Measurements from ENCODE around the gene CLINT1. TPM values are rescaled to one million over a fixed set of nuclear protein-coding genes. Genes with fewer than 3 reads are reported as not detected.

CLINT1 gene
- total RNA-seq, 1 donor from 2014 or later: 72.9 TPM

DNA sequence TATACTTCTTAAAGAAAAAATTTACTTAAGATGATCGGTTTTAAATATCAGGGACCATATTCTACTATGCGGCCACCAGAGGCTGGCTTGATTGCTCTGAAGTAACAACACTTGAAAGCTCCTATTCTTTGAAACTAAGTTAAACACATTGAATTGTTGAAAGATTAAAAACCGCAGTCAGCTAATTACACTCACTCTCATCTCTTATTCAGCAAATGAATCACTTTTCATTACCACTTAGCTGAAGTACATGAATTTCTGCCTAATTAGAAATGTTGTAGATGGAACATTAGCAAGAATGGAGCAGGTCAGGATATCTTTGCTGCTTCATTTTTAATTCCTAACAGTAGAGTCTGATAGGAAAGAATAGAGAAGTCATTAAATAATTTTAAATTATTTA, 73.1 kb downstream of the CLINT1 start:
- H3K27me3 Mint-ChIP-seq (ENCODE audit: unreplicated experiment): no peaks in the 10 kb centered on the region
- DNase-seq (ENCODE audit: low spot score): no peak
- H3K36me3 Mint-ChIP-seq (ENCODE audit: low read depth, unreplicated experiment): no peaks in the 10 kb centered on the region
- TF ChIP-seq CTCF (IDR thresholded peaks at IDR 0.05; ENCODE audit: unreplicated experiment): no peak
- H3K4me3 Mint-ChIP-seq (ENCODE audit: unreplicated experiment): no peak overlapping the region
- no peaks in the 10 kb centered on the region for H3K9me3 Mint-ChIP-seq (ENCODE audit: unreplicated experiment)
- no peak overlapping the region for H3K27ac Mint-ChIP-seq (ENCODE audit: unreplicated experiment)
- H3K4me1 Mint-ChIP-seq (ENCODE audit: unreplicated experiment): no peaks in the 10 kb centered on the region

GRCh38 chr5:157779221-157779620, 79.7 kb downstream of the CLINT1 start:
- H3K9me3 Mint-ChIP-seq (ENCODE audit: unreplicated experiment): no peaks in the 10 kb centered on the region
- H3K27me3 Mint-ChIP-seq (ENCODE audit: unreplicated experiment): peaks cover 2% of the 10 kb centered on the region
- no peak for DNase-seq (ENCODE audit: low spot score)
- H3K4me3 Mint-ChIP-seq (ENCODE audit: unreplicated experiment): no peak overlapping the region
- no peaks in the 10 kb centered on the region for H3K36me3 Mint-ChIP-seq (ENCODE audit: low read depth, unreplicated experiment)
- no peak overlapping the region for H3K27ac Mint-ChIP-seq (ENCODE audit: unreplicated experiment)
- TF ChIP-seq CTCF (IDR thresholded peaks at IDR 0.05; ENCODE audit: unreplicated experiment): no peak
- no peaks in the 10 kb centered on the region for H3K4me1 Mint-ChIP-seq (ENCODE audit: unreplicated experiment)

DNA sequence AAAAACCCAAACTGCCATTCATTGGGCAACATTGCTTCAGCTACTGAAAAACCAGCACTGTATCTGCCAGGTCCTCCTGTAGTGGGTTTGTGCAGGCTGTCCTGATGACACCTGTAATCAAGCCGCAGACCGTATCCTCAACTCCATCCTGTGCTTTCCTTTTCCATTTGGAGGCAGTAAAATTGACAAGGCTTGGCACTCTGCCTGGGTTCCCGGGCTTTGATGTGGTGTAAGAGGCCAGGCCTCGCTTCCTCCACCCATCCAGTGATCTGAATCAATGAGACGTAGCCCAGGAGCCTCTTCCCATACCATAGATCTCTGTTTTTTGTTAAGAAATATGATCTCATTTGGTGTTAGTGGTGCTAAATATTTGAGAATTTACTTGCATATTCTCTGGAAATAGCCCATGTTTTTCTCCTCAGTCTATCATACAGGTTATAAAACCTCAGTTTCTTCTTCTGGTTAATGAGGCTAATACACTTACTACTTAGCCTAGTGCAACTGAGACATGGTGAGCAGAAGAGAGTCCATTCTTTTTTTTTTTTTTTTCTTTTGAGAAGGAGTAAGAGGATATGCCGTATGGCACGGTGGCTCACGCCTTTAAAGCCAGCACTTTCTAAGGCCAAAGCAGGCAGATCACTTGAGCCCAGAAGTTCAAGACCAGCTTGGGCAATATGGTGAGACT, 80.7 kb downstream of the CLINT1 start:
- Mint-ChIP-seq H3K36me3 (ENCODE audit: low read depth, unreplicated experiment) (no peaks in the 10 kb centered on the region), H3K27ac (ENCODE audit: unreplicated experiment) (no peak overlapping the region), H3K4me1 (ENCODE audit: unreplicated experiment) (no peaks in the 10 kb centered on the region), H3K27me3 (ENCODE audit: unreplicated experiment) (peaks cover 2% of the 10 kb centered on the region), H3K9me3 (ENCODE audit: unreplicated experiment) (no peaks in the 10 kb centered on the region), H3K4me3 (ENCODE audit: unreplicated experiment) (no peak overlapping the region)
- TF ChIP-seq CTCF (IDR thresholded peaks at IDR 0.05; ENCODE audit: unreplicated experiment): no peak
- DNase-seq (ENCODE audit: low spot score): no peak

GRCh38 chr5:157772127-157772526, 86.8 kb downstream of the CLINT1 start:
- Mint-ChIP-seq H3K27me3 (ENCODE audit: unreplicated experiment) (no peaks in the 10 kb centered on the region), H3K36me3 (ENCODE audit: low read depth, unreplicated experiment) (no peaks in the 10 kb centered on the region), H3K4me1 (ENCODE audit: unreplicated experiment) (no peaks in the 10 kb centered on the region), H3K27ac (ENCODE audit: unreplicated experiment) (no peak overlapping the region), H3K9me3 (ENCODE audit: unreplicated experiment) (no peaks in the 10 kb centered on the region), H3K4me3 (ENCODE audit: unreplicated experiment) (no peak overlapping the region)
- no peak for DNase-seq (ENCODE audit: low spot score)
- TF ChIP-seq CTCF (IDR thresholded peaks at IDR 0.05; ENCODE audit: unreplicated experiment): no peak

- no peak for DNase-seq (ENCODE audit: low spot score)
- no peaks in the 10 kb centered on the region for H3K4me1 Mint-ChIP-seq (ENCODE audit: unreplicated experiment)
- no peaks in the 10 kb centered on the region for H3K9me3 Mint-ChIP-seq (ENCODE audit: unreplicated experiment)
- no peaks in the 10 kb centered on the region for H3K27me3 Mint-ChIP-seq (ENCODE audit: unreplicated experiment)
- H3K4me3 Mint-ChIP-seq (ENCODE audit: unreplicated experiment): no peak overlapping the region
- H3K36me3 Mint-ChIP-seq (ENCODE audit: low read depth, unreplicated experiment): no peaks in the 10 kb centered on the region
- no peak overlapping the region for H3K27ac Mint-ChIP-seq (ENCODE audit: unreplicated experiment)
- no peak for TF ChIP-seq CTCF (IDR thresholded peaks at IDR 0.05; ENCODE audit: unreplicated experiment)
These were observed 88.3 kb downstream of the CLINT1 start for GRCh38 chr5:157770665-157771064.
